Ureter (tissue), 1 donor: ENCODE results near the gene SLC50A1. TPM values are rescaled to one million over a fixed set of nuclear protein-coding genes. Genes with fewer than 3 reads are reported as not detected.

Source experiments
- DNase-seq: peaks from one replicate; pipeline ENCODE4 v3.0.0-alpha.2; 2020; ENCODE audit warnings: low spot score
- total RNA-seq: library from RNA; stranded (reverse); gene quantifications from one replicate; pipeline ENCODE4 v1.2.4, GENCODE V29; 2023
- donor health status: DM: yes; HTN: yes; CAD: no.

Gene SLC50A1
- total RNA-seq, 1 donor from 2014 or later: 63.4 TPM

GRCh38 chr1:155184351-155184811 lies 48.7 kb downstream of the SLC50A1 start:
- DNase-seq: no peak

- DNase-seq: peak; percentile 84
Measured at GRCh38 chr1:155184835-155185782, 49.5 kb downstream of the SLC50A1 start.

- no peak for DNase-seq
Measured at GRCh38 chr1:155185783-155186066, 50.1 kb downstream of the SLC50A1 start.

- DNase-seq: no peak
Measured at GRCh38 chr1:155186067-155186793, 50.6 kb downstream of the SLC50A1 start.

- no peak for DNase-seq
Measured at GRCh38 chr1:155186794-155187455, 51.3 kb downstream of the SLC50A1 start.

GRCh38 chr1:155187456-155187891 lies 51.8 kb downstream of the SLC50A1 start:
- no peak for DNase-seq

GRCh38 chr1:155188268-155188667 lies 52.6 kb downstream of the SLC50A1 start:
- no peak for DNase-seq

Other genes with a start within 250 kb of the SLC50A1 start
- gene PMVK, start 199.1 kb upstream of the SLC50A1 start, total RNA-seq: 41.8 TPM
- 71.2 TPM for gene PBXIP1, start 179.8 kb upstream of the SLC50A1 start, total RNA-seq
- 35.8 TPM for gene PYGO2, start 174.1 kb upstream of the SLC50A1 start, total RNA-seq
- gene SHC1, start 165.1 kb upstream of the SLC50A1 start, total RNA-seq: 216 TPM
- 24.8 TPM for gene CKS1B, start 161.2 kb upstream of the SLC50A1 start, total RNA-seq
- 48.3 TPM for gene FLAD1, start 152.5 kb upstream of the SLC50A1 start, total RNA-seq
- gene LENEP, start 142.3 kb upstream of the SLC50A1 start, total RNA-seq: 0.94 TPM
- 92.8 TPM for gene ZBTB7B, start 133.1 kb upstream of the SLC50A1 start, total RNA-seq
- 1.2 TPM for gene DCST2, start 102.1 kb upstream of the SLC50A1 start, total RNA-seq
- gene DCST1, start 102.0 kb upstream of the SLC50A1 start, total RNA-seq: not detected
- 152 TPM for gene ADAM15, start 84.5 kb upstream of the SLC50A1 start, total RNA-seq
- 11.2 TPM for gene EFNA4, start 72.1 kb upstream of the SLC50A1 start, total RNA-seq
- gene EFNA3, start 57.0 kb upstream of the SLC50A1 start, total RNA-seq: 1.1 TPM
- gene EFNA1, start 8.0 kb upstream of the SLC50A1 start, total RNA-seq: 111 TPM
- 75.4 TPM for gene DPM3, start 4.7 kb downstream of the SLC50A1 start, total RNA-seq
- 293 TPM for gene KRTCAP2, start 37.5 kb downstream of the SLC50A1 start, total RNA-seq
- gene TRIM46, start 38.0 kb downstream of the SLC50A1 start, total RNA-seq: 1.6 TPM
- 54.6 TPM for gene THBS3, start 72.0 kb downstream of the SLC50A1 start, total RNA-seq
- 31.6 TPM for gene MTX1, start 72.8 kb downstream of the SLC50A1 start, total RNA-seq
- 21.8 TPM for gene ENTREP3, start 119.6 kb downstream of the SLC50A1 start, total RNA-seq
- 62.6 TPM for gene SCAMP3, start 126.5 kb downstream of the SLC50A1 start, total RNA-seq
- 80.5 TPM for gene CLK2, start 137.7 kb downstream of the SLC50A1 start, total RNA-seq
- 4.7 TPM for gene HCN3, start 141.6 kb downstream of the SLC50A1 start, total RNA-seq
- gene PKLR, start 165.6 kb downstream of the SLC50A1 start, total RNA-seq: not detected
- 124 TPM for gene FDPS, start 173.0 kb downstream of the SLC50A1 start, total RNA-seq
- 31.4 TPM for gene RUSC1, start 185.0 kb downstream of the SLC50A1 start, total RNA-seq